Epidermal melanocyte (primary cell): Measurements from ENCODE around the gene GPR183.

Source experiments
- DNase-seq: peaks from one replicate; pipeline ENCODE4 v3.0.0; 2011; ENCODE audit warnings: low spot score; ENCODE audit not compliant: insufficient read length

GPR183 gene

GRCh38 chr13:99295488-99296252 is 11.5 kb downstream of the GPR183 start:
- DNase-seq, result no peak

DNA sequence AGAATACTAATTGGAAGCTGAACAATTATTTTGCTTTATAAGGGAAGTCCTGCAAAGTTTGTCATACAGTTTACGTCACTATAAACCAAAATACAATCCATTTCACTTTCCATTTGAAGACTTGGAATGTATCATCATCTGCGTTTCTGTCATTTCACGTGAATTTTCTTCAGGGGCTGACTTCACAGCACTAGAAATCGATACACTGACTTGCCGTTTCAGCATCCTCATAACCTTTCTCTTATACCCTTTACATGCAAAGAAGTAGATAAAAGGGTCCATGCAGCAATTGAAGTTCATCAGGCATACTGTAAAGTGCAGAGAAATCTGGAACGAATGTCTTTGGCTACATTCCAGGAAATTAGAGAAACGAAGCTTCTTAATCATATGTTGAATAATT is 12.2 kb downstream of the GPR183 start:
- no peak for DNase-seq

GRCh38 chr13:99294198-99294597 is 13.0 kb downstream of the GPR183 start:
- no peak for DNase-seq

DNA sequence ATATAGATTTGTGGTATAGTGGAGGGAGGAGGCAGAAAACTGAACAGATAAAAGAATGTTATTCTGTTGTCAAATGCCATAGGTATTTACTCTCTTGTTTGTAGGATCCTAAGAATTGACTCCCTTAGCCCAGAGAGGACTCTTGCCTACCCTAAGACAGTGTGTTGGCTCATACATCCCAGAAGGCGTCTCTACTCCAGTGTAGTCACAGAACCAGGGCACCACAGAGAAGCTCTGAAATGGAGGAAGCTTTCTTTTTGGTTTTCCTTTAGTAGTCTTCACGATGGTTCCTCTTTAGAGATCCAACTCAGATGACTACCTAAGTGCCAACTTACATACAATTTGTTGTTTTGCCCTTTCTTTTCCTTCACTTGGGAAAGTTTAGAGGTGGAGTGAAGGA is 14.0 kb downstream of the GPR183 start:
- no peak for DNase-seq

GRCh38 chr13:99290894-99291293 is 16.3 kb downstream of the GPR183 start:
- no peak for DNase-seq

GRCh38 chr13:99289674-99290337 is 17.4 kb downstream of the GPR183 start:
- no peak for DNase-seq

GRCh38 chr13:99289271-99289670 is 17.9 kb downstream of the GPR183 start:
- no peak for DNase-seq

- DNase-seq, result no peak
These were observed 19.1 kb downstream of the GPR183 start for GRCh38 chr13:99288089-99288488.

- DNase-seq, result no peak
These were observed 19.6 kb downstream of the GPR183 start for GRCh38 chr13:99287551-99287950.

DNA sequence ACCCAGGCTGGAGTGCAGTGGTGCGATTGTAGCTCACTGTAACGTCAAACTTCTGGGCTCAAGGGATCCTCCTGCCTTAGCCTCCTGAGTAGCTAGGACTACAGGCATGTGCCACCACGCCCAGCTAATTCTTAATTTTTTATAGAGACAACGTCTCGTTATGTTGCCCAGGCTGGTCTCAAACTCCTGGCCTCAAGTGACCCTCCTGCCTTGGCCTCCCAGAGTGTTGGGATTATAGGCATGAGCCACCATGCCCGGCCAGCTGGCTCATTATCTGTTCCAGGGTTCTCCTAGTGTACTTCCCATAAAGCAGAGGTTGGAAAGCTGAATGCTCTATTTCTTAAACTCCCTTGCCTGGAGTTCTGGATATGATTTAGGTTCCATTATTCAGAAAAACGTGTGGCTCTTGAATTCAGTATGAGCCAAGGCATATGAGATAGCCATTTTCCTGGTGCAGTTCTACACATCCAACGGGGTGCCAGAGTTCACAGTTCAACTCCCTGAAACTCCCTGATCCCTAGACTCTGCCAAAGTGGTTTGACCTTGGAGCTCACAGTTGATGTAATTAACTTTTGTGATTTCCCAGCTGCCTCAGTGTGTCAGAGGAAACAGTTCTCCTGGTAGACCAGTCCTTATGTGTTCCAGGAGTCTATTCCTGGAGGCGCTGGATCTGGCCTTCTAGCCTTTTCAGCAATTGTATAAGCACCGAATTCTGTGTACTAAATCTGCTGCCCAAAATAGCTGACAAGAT is 21.6 kb downstream of the GPR183 start:
- no peak for DNase-seq

DNA sequence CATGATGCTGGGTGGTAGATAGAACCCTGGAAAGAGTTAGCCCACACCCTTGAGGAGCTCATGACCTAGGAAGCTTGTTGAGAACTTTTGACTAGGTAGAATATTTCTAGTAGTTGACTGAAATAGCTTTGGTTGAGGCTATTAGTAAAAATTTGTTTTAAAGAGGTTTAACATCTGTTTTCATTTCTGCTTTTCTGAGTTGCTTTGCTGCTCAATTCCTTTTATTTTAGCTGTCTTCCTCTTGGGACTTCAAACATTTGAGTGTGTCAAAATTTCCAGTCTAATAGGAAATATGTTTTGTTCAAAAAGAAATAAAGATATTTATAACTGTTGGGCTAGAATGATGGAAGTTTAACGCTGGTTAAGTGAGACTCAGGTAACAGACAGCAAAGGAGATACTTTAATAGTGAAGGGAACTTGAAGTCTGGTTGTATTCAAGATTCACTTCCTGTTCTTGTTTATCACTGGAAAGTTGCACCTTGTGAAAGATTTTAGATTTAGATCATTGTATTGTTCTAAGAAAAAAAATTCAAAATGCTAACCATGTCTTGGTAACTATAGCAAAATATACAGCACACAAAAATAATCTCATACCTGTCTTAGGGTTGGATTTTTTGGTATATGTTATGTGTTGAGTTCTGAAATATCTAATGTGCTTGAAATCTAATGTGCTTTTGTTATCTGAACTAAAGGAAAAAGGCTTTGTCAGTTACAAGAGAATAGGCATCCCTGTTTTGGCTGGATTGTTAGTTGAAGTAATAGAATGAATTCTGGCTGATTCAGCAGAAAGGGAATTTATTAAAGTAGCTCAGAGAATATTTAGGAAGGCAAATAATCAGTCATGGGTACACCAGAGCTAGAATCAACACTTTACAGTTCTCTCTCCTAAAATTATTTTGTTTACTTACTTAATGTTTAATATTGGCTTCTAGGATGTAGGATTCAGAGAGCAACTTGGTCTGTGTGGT is 24.7 kb downstream of the GPR183 start:
- DNase-seq, result no peak

- DNase-seq, result no peak
These were observed 25.4 kb downstream of the GPR183 start for GRCh38 chr13:99281811-99282263.

- no peak for DNase-seq
These were observed 27.0 kb downstream of the GPR183 start for GRCh38 chr13:99280166-99280565.

DNA sequence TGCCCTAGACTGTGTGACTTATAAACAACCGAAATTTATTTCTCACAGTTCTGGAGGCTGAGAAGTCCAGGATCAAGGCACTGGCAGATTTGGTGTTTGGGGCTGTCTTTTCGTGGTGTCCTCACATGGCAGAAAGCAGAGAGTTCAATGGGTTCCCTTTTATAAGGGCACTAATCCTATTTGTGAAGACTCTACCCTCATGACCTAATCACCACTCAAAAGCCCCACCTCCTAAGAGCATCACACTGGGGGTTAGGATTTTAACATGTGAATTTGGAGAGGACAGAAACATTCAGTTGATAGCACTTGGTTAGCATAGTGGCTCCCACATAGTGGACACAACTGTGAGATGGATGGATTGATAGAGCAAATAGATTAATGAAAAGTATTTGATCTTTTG is 27.6 kb downstream of the GPR183 start:
- DNase-seq, result no peak

DNA sequence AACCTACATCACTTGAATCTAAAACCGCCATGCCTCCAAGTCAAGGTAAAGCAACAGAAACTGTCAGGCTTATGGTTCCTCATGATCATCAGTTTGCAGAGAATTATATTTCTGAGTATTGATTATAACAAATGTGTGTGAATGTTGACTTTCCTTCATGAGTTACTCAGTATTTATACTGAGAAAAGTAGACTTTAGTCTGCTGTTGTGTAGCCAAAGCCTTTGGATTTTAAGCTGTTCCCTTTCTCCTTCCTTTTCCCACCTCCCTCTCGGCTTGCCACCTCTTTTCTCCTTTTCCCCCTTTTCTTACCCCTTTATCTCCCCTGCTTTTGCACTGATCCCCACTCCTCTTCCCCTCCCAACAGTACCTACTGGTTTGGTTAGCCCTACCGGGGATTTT is 28.4 kb downstream of the GPR183 start:
- no peak for DNase-seq

- DNase-seq, result no peak
These were observed 29.0 kb downstream of the GPR183 start for GRCh38 chr13:99278200-99278599.

- DNase-seq, result no peak
These were observed 29.6 kb downstream of the GPR183 start for GRCh38 chr13:99277629-99278028.

DNA sequence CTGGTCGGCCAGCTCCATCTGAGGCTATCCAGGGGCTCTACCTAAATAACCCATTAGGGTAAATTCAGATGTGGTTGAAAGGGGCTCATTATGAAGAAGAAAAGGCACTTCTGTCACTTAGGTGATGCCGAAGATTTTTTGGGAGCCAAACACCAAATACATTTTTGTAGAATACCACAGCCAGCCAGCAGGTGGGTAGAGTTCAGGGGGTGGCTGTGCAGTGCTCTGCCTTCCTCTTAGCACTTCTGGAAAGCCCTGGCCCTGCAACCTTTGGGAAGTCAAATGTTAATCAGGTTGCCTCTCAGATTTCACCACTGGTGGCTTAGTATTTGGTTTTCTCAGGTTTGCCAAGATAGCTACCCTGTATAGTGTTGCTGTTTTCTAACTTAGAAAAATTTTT is 30.5 kb downstream of the GPR183 start:
- DNase-seq, result no peak

- DNase-seq, result no peak
These were observed 32.1 kb downstream of the GPR183 start for GRCh38 chr13:99275093-99275469.

DNA sequence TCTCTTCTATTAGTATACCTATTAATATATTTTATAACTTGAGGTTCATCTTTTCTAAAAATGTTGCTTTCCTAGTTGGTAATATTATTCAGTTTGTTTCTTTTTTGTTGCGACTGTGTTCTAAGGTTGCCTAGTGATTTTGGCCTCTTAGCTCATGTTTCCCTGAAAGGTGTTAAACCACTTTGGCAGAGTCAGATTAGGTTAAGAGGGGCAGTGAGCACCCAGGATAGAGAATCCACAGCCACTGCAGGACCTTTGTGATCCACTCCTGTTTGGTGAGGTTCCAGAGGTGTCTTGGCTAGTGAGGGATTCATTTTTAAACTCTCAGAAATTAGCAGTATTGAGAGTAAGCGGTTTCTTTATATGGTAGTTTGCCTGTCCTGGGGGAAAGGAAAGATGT is 34.1 kb downstream of the GPR183 start:
- DNase-seq, result no peak

- no peak for DNase-seq
These were observed 34.7 kb downstream of the GPR183 start for GRCh38 chr13:99272481-99272880.
